Transverse colon (tissue), 4 donors: Measurements from ENCODE around the gene TMEM45A. TPM values are rescaled to one million over a fixed set of nuclear protein-coding genes. Genes with fewer than 3 reads are reported as not detected.
"Not testable (repeated sequence)": the region's sequence is repeated elsewhere in the genome, so short reads cannot be mapped to it uniquely, and the experiment has no call there.

ENCODE experiments used
- DNase-seq: peaks from one replicate; pipeline ENCODE4 v3.0.0-alpha.2; 2019
- H3K27ac ChIP-seq, 4 donors: fragments of 200-600 bp; sonication (generic); 2 replicates each; pipeline ENCODE4 v1.5.1; 2016 to 2018; ENCODE audit warnings: inconsistent platforms in 4 of 4
- H3K27me3 ChIP-seq: fragments of 200-600 bp; sonication (generic); 2 replicates; pipeline ENCODE4 v1.5.1; 2017; ENCODE audit warnings: inconsistent platforms
- H3K36me3 ChIP-seq, 4 donors: fragments of 200-600 bp; sonication (generic); 2 replicates each; pipeline ENCODE4 v1.5.1; 2017 to 2019; ENCODE audit warnings: inconsistent platforms in 4 of 4
- H3K4me1 ChIP-seq, 4 donors: fragments of 200-600 bp; sonication (generic); 2 replicates each; pipeline ENCODE4 v1.5.1; 2017 to 2020; ENCODE audit warnings: inconsistent platforms in 4 of 4
- H3K4me3 ChIP-seq, 4 donors: fragments of 200-600 bp; sonication (generic); 1 replicate in 1 of 4; 2 replicates in 3 of 4; pipeline versions ENCODE4 v1.5.1 to v1.6.1; 2017 to 2019; ENCODE audit warnings: inconsistent platforms in 4 of 4
- H3K9me3 ChIP-seq, 2 donors: fragments of 200-600 bp; sonication (generic); 2 replicates each; pipeline ENCODE4 v1.5.1; 2017 to 2019; ENCODE audit warnings: inconsistent platforms in 2 of 2
- EP300 ChIP-seq: sonication (generic); formaldehyde crosslinking; IDR thresholded peaks from one replicate; pipeline ENCODE4 v1.6.1; 2017; ENCODE audit warnings: antibody characterized with exemption, low read depth
- POLR2A ChIP-seq: fragments of 450-650 bp; IDR thresholded peaks from one replicate; pipeline ENCODE4 v1.6.1; 2016; ENCODE audit warnings: antibody characterized with exemption, mild to moderate bottlenecking, moderate library complexity
- POLR2AphosphoS5 ChIP-seq, 3 donors: sonication (generic); formaldehyde crosslinking; IDR thresholded peaks; one replicate each; pipeline ENCODE4 v1.6.1; 2016; ENCODE audit warnings: antibody characterized with exemption in 3 of 3
- WGBS, 2 donors: methylation state at CpG; one replicate each; pipeline ENCODE4 v1.1.5; 2018; ENCODE audit warnings: low coverage in 1 of 2; 5-methylcytosine and 5-hydroxymethylcytosine counted together
- in situ Hi-C, 4 donors: fragments of 200-750 bp; cut with MboI; loops; one replicate each; pipeline versions ENCODE4 v1.15.0 to v1.15.1; 2017; ENCODE audit warnings: low sequenced_read_pairs in 3 of 4, low pct_ligation_motif_present in 1 of 4, low pct_unique_long_range_greater_than_20kb in 1 of 4
- intact Hi-C: fragments of 100-400 bp; cut with DNase I; formaldehyde crosslinking; loops from one replicate; pipeline ENCODE4 v1.15.1; 2023; ENCODE audit warnings: low total_unique reads
- total RNA-seq, 4 donors: library from RNA; depleted of rRNA; stranded (reverse); fragments of >200 nt; gene quantifications; one replicate each; pipeline ENCODE4 v1.1.0, GENCODE V29; 2016
- TF ChIP-seq, protein P1 (sequence below), 5 experiments: fragments of 200-600 bp in 3 of 5; fragments of 450-650 bp in 2 of 5; sonication (generic) in 3 of 5; IDR thresholded peaks; 1 replicate in 2 of 5; 2 replicates in 3 of 5; pipeline ENCODE4 v1.5.1; 2016 to 2017; ENCODE audit warnings: antibody characterized with exemption in 5 of 5, inconsistent platforms in 3 of 5, mild to moderate bottlenecking in 2 of 5, moderate library complexity in 1 of 5

TMEM45A gene
- total RNA-seq, 4 donors from 2014 or later, result 0.60 to 4.1 (median 1.5) TPM

DNA sequence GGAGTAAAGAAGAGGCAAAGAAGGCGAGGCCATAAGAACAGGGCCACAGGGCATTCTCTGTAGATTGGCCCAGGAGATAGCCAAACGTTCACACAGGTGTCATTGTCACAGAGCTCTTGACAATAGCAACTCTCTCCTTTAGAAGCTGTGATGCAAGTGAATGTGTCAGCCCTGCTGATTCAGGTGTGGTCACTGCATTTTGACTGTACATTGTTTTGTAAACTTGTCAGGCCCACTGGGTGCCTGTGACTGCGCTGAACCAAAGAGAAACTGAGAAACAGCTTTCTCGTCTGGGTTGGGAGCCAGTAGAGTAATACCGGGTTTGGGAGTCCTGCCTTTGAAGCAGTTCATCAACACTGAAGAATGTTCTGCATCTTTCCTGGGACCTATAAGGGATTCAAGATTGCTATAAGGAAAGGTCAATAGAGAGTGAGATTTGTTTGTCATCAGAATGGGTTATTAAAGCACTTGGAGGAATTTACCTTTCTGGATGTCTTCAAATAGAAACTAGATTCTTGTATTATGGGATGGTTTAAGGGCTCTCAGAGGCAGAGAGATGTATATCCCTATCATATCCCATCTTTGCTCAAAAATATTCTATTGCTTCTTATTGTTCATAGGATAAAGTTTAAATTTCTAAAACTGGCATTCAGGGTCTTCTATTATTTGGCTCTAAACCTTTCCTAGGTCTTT, 45.4 kb downstream of the TMEM45A start:
- DNase-seq, result no peak
- Histone ChIP-seq H3K27ac (no peak overlapping the region), H3K9me3 (no peaks in the 10 kb centered on the region), H3K4me3 (no peak overlapping the region), H3K36me3 (no peaks in the 10 kb centered on the region), H3K4me1 (no peaks in the 10 kb centered on the region), H3K27me3 (no peaks in the 10 kb centered on the region)
- in situ Hi-C loops (no loop called here), intact Hi-C loops (no loop called here)
- WGBS, 2 donors, result 88% methylated on average over 2 to 5 of the region's 5 CpGs
- TF ChIP-seq POLR2A, result no peak
- TF ChIP-seq POLR2AphosphoS5 (IDR thresholded peaks at IDR 0.05), result no peak
- TF ChIP-seq EP300, result no peak
- TF ChIP-seq, protein P1, sequence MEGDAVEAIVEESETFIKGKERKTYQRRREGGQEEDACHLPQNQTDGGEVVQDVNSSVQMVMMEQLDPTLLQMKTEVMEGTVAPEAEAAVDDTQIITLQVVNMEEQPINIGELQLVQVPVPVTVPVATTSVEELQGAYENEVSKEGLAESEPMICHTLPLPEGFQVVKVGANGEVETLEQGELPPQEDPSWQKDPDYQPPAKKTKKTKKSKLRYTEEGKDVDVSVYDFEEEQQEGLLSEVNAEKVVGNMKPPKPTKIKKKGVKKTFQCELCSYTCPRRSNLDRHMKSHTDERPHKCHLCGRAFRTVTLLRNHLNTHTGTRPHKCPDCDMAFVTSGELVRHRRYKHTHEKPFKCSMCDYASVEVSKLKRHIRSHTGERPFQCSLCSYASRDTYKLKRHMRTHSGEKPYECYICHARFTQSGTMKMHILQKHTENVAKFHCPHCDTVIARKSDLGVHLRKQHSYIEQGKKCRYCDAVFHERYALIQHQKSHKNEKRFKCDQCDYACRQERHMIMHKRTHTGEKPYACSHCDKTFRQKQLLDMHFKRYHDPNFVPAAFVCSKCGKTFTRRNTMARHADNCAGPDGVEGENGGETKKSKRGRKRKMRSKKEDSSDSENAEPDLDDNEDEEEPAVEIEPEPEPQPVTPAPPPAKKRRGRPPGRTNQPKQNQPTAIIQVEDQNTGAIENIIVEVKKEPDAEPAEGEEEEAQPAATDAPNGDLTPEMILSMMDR (IDR thresholded peaks at IDR 0.05), result no peak

DNA sequence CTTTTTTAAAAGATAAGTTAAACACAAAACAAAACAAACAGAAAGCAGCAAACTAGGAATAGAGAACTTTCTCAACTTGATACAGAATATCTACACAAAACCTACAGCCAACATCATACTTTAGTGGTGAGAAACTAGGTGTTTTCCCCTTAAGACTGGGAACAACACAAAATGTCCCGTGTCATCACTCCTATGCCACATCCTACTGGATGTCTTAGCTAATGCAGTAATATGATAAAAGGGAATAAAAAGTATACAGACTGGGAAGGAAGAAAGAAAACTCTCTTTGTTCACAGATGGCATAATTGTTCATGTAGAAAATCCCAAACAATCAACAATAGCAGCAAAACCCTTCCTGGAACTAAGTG, 45.9 kb downstream of the TMEM45A start:
- Histone ChIP-seq H3K4me1 (no peaks in the 10 kb centered on the region), H3K36me3 (no peaks in the 10 kb centered on the region), H3K27me3 (no peaks in the 10 kb centered on the region), H3K4me3 (no peak overlapping the region), H3K9me3 (no peaks in the 10 kb centered on the region), H3K27ac (no peak overlapping the region)
- WGBS, 2 donors, result 69 to 71% methylated on average over 1 of the region's 1 CpG
- in situ Hi-C loops (no loop called here), intact Hi-C loops (no loop called here)
- DNase-seq, result no peak
- TF ChIP-seq POLR2AphosphoS5 (IDR thresholded peaks at IDR 0.05), result no peak
- TF ChIP-seq EP300, result no peak
- TF ChIP-seq POLR2A, result no peak
- TF ChIP-seq, protein P1 (IDR thresholded peaks at IDR 0.05), result no peak

DNA sequence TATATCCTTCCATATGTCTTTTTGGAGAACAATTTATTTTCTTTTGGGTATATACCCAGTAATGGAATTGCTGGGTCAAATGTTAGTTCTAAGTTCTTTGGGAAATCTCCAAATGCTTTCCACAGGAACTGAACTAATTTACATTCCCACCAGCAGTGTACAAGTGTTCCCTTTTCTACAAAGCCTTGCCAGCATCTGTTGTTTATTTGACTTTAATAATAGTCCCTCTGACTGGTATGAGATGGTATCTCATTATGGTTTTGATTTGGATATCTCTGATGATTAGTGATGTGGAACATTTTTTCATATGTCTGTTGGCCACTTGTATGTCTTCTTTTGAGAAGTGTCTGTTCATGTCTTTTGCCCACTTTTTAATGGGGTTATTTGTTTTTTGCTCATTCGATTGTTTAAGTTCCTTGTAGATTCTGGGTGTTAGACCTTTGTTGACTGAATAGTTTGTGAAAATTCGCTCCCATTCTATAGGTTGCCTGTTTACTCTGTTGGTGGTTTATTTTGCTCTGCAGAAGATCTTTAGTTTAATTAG, 48.4 kb downstream of the TMEM45A start:
- no peak for DNase-seq
- TF ChIP-seq POLR2A (no peak), POLR2AphosphoS5 (IDR thresholded peaks at IDR 0.05) (no peak), EP300 (no peak)
- TF ChIP-seq, protein P1 (IDR thresholded peaks at IDR 0.05), result no peak
- WGBS, 2 donors, result 94 to 100% methylated on average over 1 to 2 of the region's 2 CpGs
- no peak overlapping the region for H3K4me3 ChIP-seq
- H3K4me1 ChIP-seq, result no peaks in the 10 kb centered on the region
- in situ Hi-C loops (no loop called here), intact Hi-C loops (no loop called here)
- H3K36me3 ChIP-seq, result no peaks in the 10 kb centered on the region
- H3K27me3 ChIP-seq, result no peaks in the 10 kb centered on the region
- H3K9me3 ChIP-seq, result no peaks in the 10 kb centered on the region
- H3K27ac ChIP-seq, result no peak overlapping the region

DNA sequence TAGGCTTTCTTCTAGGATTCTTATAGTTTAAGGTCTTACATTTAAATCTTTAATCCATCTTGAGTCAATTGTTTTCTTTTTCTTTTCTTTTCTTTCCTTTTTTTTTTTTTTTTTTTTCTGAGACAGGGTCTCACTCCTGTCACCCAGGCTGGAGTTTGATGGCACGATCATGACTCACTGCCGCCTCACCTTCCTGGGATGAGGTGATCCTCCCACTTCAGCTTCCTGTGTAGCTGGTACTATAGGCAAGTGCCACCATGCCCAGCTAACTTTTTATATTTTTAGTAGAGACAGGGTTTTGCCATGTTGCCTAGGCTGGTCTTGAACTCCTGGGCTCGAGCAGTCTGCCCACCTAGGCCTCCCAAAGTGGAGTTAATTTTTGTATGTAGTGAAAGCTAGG, 49.0 kb downstream of the TMEM45A start:
- H3K4me3 ChIP-seq, H3K9me3 ChIP-seq, DNase-seq, in situ Hi-C loops, intact Hi-C loops, H3K27ac ChIP-seq, H3K27me3 ChIP-seq, H3K4me1 ChIP-seq, H3K36me3 ChIP-seq: not testable (repeated sequence)
- WGBS, 2 donors, result 90 to 100% methylated on average over 1 to 3 of the region's 3 CpGs

DNA sequence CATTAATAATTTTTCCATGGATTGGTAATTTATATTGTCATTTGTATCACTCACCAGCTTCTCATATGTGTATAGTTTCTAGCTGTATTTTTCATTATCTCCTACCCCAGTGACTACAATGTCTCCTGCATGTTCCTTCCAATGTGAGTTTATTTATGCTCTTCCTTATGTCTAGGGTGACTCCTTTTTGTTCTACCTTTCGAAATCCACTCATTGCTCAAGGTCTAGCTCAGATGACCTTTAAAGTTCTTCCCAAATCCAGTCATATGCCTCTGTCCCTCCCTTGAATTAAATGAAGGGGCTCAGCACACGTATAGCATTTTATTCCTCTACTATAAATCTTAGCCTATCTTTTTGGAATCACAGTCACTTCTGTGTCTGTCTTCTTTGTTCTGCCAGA, 53.0 kb downstream of the TMEM45A start:
- 71 to 77% methylated on average over 2 of the region's 2 CpGs for whole genome bisulfite sequencing, 2 donors
- Histone ChIP-seq H3K9me3 (no peaks in the 10 kb centered on the region), H3K27me3 (no peaks in the 10 kb centered on the region), H3K4me1 (no peaks in the 10 kb centered on the region), H3K27ac (no peak overlapping the region), H3K4me3 (no peak overlapping the region), H3K36me3 (no peaks in the 10 kb centered on the region)
- in situ Hi-C loops (no loop called here), intact Hi-C loops (no loop called here)
- TF ChIP-seq EP300, result no peak
- no peak for DNase-seq
